NOMO-1 treated with dmso at 0.1 percent for 144 hours (cell line): ENCODE measurements around the gene PNMA8C.
"Not testable (repeated sequence)": the region's sequence is repeated elsewhere in the genome, so short reads cannot be mapped to it uniquely, and the experiment has no call there.

Experiments
- DNase-seq: peaks from one replicate; lab custom pipeline; 2025; ENCODE audit not compliant: unreplicated experiment; lab: John Stamatoyannopoulos, UW

Gene PNMA8C

DNA sequence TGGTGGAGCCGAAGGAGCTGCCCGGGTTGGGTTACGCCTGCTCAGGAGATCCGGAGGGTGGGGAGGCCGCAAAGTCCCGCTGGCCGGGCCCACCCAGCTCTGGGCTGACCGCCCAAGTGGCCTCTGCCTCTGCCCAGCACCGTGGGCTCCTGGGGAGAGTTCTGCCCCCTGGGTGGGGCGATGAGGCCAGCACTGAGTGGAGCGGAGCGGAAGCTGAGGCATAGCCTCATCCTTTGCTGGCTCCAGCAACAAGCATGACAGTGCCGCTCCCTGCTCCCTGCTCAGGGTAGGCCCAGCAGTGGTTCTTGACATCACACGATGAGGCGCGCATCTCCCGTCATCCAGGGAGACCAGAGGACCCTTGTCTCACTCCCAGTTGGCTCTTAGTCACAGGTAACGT lies 37.9 kb downstream of the PNMA8C start:
- DNase-seq: no peak

DNA sequence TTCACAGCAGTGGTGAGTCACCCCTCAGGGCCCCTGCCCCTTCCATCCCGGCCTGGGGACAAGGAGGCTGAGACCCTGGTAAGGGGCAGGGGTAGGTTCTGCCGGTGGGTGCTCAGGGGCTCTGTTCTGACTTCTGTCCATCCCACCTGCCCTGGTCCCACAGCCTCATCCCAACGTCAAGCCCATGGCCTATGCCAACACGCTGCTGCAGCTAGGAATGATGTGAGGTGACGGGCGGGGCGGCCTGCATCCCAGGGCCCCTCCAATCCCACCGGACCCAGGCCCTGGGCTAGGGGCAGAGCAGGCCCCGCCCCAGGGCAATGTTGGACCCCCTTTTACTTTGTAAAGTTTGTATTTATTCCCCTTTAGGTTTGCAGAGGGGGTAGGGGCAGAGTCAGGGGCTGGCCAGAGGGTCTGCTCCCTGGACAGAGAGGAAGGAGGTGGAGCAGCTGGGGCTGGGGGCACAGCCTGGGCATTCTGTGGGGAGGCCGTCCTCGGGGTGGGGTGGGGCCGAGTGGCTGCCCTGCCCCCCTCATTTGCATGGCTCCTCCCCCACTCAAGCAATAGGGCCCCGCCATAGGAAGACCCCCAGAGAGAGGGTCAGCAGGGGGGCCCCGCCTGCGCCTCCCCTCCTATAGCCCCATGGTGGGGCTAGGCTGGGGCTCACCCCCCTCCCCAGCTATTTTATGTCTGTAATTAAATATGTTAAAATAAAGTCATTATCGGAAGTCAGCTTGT lies 38.4 kb downstream of the PNMA8C start:
- no peak for DNase-seq

DNA sequence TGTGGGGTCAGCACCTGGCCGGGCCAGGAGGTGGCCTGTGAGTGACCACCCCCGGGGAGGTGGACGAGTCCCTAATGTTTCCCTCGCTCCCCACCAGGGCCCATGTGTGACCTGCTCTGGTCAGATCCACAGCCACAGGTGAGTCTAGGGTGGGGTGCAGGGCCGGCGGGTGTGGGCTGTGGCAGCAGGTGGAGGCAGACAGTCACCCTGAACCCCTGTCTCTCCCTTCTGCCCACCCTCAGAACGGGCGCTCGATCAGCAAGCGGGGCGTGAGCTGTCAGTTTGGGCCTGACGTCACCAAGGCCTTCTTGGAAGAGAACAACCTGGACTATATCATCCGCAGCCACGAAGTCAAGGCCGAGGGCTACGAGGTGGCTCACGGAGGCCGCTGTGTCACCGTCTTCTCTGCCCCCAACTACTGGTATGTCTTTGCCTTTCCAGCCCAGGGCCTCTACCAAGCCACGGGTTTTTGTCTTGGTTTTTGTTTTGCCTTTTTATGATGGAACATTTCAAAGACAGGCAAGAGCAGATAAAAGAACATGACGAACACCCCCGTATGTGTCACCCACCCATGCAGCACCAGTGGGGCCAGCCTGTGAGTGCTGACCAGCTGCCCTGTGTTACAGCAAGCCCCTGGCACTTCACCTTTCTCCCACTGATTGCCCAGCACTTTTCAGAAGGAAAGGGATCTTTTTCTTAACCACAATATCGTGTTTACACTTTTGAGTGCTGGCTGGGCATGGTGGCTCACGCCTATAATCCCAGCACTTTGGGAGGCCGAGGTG lies 40.2 kb downstream of the PNMA8C start:
- DNase-seq: no peak

DNA sequence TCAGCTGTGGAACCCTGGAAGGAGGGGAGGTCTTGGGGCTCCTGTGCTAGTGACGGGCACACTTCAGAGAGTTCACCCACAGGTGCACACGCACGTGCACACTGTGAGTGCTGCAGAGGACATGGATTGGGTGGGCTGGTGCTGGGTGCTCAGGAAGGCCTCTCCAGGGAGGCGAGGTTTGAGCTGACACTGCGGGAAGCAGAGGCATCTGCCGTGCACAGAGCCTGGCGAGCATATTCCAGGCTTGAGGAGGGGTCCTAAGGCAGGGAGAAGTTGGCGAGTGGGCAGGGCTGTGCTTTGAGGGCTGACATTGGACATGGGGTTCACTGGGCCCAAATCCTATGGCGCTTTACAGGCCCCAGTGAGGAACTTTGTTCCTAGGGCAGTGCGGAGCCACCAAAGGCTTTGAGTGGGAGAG lies 41.0 kb downstream of the PNMA8C start:
- no peak for DNase-seq

DNA sequence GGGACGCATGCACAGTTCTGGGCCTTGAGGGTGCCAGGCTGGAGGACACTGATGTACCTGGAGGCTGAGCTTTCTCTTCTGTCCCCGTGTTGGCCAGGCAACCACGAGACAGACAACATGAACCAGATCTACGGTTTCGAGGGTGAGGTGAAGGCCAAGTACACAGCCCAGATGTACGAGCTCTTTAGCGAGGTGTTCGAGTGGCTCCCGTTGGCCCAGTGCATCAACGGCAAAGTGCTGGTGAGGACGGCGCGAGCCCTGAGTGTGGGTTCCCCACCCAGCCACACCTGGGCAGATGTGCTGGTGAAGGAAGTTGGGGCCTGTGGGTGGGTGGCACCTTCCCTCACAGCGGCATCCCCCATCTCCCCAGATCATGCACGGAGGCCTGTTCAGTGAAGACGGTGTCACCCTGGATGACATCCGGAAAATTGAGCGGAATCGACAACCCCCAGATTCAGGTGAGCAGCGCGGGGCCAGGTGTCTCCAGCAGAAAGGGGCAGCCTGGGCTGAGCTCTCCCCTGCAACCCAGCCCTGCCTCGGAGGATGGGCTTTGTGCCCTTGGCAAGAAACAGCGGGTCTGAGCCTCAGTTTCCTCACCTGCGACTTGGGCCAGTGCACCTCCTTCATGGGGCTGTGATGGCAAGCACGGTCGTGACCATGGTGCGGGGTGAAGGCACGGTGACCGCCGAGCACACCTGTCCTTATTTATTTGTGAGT lies 41.6 kb downstream of the PNMA8C start:
- DNase-seq: no peak

DNA sequence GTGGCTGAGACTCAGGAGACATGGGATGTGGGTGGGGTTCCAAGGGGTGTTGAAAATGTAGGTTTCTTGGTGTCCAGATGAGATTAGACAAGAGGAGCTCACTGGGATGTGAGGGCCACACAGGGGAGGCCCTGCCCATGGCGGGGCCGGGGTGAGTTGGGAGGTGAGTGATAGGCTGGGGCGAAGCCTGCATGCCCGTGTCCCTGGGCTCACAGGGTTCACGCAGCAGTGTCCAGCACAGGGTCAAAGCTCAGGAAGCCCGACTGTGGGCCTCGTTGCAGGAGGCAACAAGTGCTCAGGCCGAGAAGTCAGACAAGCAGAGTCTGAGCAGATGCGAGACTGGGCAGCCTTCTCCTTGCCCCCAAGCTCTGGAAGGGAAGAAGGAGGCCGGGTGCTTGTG lies 42.6 kb downstream of the PNMA8C start:
- DNase-seq: no peak

DNA sequence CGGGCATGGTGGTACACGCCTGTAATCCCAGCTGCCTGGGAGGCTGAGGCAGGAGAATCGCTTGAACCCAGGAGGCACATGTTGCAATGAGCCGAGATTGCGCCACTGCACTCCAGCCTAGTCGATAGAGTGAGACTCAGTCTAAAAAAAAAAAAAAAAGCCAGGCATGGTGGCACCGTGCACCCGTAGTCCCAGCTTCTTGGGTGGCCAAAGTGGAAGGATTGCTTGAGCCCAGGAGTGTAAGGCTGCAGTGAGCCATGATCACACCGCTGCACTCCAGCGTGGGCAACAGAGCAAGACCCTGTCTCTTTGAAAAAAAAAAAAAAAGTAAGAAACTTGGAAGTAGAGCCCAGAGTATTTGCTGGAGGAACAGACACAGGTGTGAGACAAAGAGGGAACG lies 43.1 kb downstream of the PNMA8C start:
- DNase-seq: no peak

GRCh38 chr19:46384396-46384795 lies 44.3 kb downstream of the PNMA8C start:
- DNase-seq: no peak

- DNase-seq: no peak
Measured at GRCh38 chr19:46383846-46384245, 44.9 kb downstream of the PNMA8C start.

- DNase-seq: no peak
Measured at GRCh38 chr19:46383171-46383815, 45.4 kb downstream of the PNMA8C start.

GRCh38 chr19:46381756-46382345 lies 46.9 kb downstream of the PNMA8C start:
- DNase-seq: no peak

GRCh38 chr19:46381346-46381745 lies 47.4 kb downstream of the PNMA8C start:
- DNase-seq: no peak

GRCh38 chr19:46380690-46381089 lies 48.0 kb downstream of the PNMA8C start:
- DNase-seq: no peak

DNA sequence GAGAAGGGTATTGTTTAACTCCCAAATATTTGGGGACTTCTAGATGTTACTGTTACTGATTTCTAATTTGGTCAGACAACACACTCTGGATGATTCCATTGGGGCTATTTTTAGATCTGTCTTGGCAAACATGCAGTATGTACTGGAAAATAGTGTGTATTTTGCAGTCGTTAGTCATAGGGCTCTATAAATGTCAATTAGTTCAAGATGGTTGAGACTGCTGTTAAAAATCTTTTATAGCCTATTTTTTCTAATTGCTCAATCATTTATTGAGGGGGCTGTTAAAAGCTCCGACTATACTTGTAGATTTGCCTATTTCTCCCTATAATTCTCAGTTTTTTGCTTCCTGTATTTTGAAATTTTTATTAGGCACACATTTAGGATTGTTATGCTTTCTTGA lies 50.5 kb downstream of the PNMA8C start:
- no peak for DNase-seq

DNA sequence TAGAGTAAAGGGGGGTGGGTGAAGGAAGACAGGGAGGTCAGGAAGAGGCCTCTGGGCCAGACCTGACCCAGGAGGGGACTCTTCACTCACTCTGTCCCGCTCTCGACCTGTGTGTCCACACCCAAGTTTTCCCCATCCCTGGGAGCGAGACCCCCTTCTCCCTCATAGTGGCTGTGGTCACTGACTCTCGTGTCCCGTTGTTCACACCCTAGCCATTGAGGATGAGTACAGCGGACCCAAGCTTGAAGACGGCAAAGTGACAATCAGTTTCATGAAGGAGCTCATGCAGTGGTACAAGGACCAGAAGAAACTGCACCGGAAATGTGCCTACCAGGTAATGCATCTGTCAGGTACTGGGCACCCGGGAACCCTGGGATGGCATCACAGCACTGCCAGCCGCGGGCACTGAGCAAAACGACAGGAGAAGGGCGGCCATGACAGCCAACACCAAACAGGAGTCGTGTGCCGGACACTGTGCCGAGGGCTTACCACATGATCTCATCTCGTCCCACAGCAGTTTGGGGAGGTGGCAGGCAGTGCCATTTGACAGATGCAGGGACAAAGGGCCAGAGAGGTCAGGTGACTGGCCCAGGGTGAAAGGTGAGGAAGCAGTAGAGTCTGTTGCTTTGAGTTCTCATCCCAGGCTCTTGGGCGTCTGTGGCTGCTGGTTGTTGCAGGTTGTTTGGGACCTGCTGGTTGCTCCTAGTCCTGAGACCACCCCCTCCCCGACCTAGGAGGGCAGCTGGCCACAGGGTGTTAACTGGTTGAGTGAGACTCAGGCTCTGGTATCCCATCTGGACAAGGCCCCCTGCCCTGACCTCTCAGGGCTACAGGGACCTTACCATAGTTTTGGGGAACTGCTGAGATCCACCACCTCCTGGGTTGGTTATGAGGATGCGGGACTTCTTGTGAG lies 52.2 kb downstream of the PNMA8C start:
- no peak for DNase-seq

DNA sequence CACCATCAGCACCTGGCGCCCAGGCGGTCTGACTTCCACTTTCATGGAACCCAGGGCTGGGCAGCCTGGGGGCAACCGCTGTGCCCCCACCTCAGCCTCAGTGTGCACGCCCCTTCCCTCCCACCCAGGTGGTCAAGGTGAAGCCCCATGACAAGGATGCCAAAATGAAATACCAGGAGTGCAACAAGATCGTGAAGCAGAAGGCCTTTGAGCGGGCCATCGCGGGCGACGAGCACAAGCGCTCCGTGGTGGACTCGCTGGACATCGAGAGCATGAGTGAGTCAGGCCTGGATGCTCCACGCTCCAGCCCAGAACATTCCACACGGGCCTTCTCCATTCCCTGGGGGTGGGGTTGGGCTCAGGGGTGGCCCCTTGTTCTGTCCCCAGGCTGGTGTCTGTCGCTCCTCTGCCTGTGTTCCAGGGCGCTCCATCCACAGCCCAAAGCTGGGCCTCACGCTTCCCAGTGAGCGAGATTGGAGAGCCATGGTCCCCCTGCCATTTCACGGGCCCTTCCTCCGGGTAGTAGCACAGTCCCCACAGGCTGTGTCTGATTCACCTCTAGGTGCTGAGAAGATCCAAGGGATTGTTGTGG lies 53.2 kb downstream of the PNMA8C start:
- DNase-seq: not testable (repeated sequence)
